ENCODE data around the gene DAPK1. TPM values are rescaled to one million over a fixed set of nuclear protein-coding genes. Genes with fewer than 3 reads are reported as not detected.
A peak's percentile ranks its signal among the peaks of the same experiment; 100 is the strongest.

DAPK1 gene
- total and polyA plus RNA-seq, 2 experiments from 2014 or later: 44.4 to 62.3 TPM

DNA sequence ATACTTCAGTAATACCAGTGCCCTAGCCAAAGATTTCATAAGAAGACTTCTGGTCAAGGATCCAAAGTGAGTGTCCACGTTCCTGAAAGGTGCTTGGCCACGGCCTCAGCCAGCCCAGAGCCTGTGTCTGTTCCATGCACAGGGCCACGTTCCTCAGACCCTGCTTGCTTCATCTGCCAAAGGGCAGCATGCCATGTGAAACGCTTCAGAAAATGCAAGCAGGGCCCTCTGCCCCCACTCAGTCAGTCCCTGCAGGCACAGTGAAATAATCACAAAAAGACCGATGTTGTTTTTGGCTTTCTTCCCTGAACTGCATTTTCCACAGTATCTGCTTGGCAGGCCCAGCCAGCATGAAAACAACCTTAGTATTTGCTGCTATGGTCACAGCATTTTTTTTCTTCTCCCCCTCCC lies 142.7 kb downstream of the DAPK1 start:
- Histone ChIP-seq H2AFZ (no peak overlapping the region), H3K9me2 (replicated peaks; ENCODE audit: insufficient read depth) (no peaks in the 10 kb centered on the region), H3K4me1 (ENCODE audit: insufficient read depth) (peaks cover 25% of the 10 kb centered on the region), H3K79me2 (no peaks in the 10 kb centered on the region), H3K27me3 (no peaks in the 10 kb centered on the region), H3K4me2 (peak overlapping the region; percentile 10), H3K36me3 (replicated peaks; ENCODE audit: insufficient read depth, low read depth) (no peaks in the 10 kb centered on the region), H4K20me1 (ENCODE audit: insufficient read depth, poor library complexity, severe bottlenecking) (no peaks in the 10 kb centered on the region), H3K9me3 (ENCODE audit: low read depth) (no peaks in the 10 kb centered on the region), H3K27ac (peak overlapping the region; percentile 14), H3K4me3 (no peak overlapping the region)
- 45% methylated on average over 5 of the region's 5 CpGs for WGBS (ENCODE audit: low lambda C conversion rate, missing lambda C conversion rate)
- DNase-seq (ENCODE audit: low spot score): peak; percentile 50
- TF ChIP-seq, protein P1, sequence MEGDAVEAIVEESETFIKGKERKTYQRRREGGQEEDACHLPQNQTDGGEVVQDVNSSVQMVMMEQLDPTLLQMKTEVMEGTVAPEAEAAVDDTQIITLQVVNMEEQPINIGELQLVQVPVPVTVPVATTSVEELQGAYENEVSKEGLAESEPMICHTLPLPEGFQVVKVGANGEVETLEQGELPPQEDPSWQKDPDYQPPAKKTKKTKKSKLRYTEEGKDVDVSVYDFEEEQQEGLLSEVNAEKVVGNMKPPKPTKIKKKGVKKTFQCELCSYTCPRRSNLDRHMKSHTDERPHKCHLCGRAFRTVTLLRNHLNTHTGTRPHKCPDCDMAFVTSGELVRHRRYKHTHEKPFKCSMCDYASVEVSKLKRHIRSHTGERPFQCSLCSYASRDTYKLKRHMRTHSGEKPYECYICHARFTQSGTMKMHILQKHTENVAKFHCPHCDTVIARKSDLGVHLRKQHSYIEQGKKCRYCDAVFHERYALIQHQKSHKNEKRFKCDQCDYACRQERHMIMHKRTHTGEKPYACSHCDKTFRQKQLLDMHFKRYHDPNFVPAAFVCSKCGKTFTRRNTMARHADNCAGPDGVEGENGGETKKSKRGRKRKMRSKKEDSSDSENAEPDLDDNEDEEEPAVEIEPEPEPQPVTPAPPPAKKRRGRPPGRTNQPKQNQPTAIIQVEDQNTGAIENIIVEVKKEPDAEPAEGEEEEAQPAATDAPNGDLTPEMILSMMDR (IDR thresholded peaks at IDR 0.05; ENCODE audit: poor library complexity): no peak
- TF ChIP-seq EZH2 (IDR thresholded peaks at IDR 0.05; ENCODE audit: borderline replicate concordance) (no peak), EZH2phosphoT487 (IDR thresholded peaks at IDR 0.05; ENCODE audit: low read depth, severe bottlenecking, unreplicated experiment) (no peak)

DNA sequence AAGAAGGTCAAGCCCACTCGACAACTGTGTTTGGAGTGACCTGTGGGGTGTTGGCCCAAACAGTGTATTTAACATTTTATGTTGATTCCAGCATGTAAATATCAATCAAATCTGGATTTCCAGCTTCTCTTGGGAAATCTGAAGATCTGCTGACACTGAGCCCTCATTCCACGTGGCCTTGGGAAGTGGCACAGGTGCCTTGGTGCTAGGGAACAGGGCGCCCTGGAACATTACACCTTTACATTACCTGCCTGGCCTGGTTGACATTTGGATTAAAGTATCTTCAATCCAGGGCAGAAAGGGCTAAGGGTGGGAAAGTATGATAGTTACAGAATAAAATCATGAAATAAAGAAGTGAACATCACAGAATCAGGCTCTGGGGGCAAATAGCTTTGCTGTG lies 143.4 kb downstream of the DAPK1 start:
- H3K79me2 ChIP-seq: no peaks in the 10 kb centered on the region
- no peak overlapping the region for H2AFZ ChIP-seq
- peak overlapping the region; percentile 34 for H3K27ac ChIP-seq
- peaks cover 25% of the 10 kb centered on the region for H3K4me1 ChIP-seq (ENCODE audit: insufficient read depth)
- no peak overlapping the region for H3K4me3 ChIP-seq
- H3K9me2 ChIP-seq (replicated peaks; ENCODE audit: insufficient read depth): no peaks in the 10 kb centered on the region
- H4K20me1 ChIP-seq (ENCODE audit: insufficient read depth, poor library complexity, severe bottlenecking): no peaks in the 10 kb centered on the region
- TF ChIP-seq, protein P1 (IDR thresholded peaks at IDR 0.05; ENCODE audit: poor library complexity): no peak
- TF ChIP-seq EZH2 (IDR thresholded peaks at IDR 0.05; ENCODE audit: borderline replicate concordance) (no peak), EZH2phosphoT487 (IDR thresholded peaks at IDR 0.05; ENCODE audit: low read depth, severe bottlenecking, unreplicated experiment) (no peak)
- no peaks in the 10 kb centered on the region for H3K27me3 ChIP-seq
- no peak overlapping the region for H3K4me2 ChIP-seq
- WGBS (ENCODE audit: low lambda C conversion rate, missing lambda C conversion rate): 97% methylated on average over 3 of the region's 3 CpGs
- no peaks in the 10 kb centered on the region for H3K36me3 ChIP-seq (replicated peaks; ENCODE audit: insufficient read depth, low read depth)
- DNase-seq (ENCODE audit: low spot score): no peak
- H3K9me3 ChIP-seq (ENCODE audit: low read depth): no peaks in the 10 kb centered on the region

DNA sequence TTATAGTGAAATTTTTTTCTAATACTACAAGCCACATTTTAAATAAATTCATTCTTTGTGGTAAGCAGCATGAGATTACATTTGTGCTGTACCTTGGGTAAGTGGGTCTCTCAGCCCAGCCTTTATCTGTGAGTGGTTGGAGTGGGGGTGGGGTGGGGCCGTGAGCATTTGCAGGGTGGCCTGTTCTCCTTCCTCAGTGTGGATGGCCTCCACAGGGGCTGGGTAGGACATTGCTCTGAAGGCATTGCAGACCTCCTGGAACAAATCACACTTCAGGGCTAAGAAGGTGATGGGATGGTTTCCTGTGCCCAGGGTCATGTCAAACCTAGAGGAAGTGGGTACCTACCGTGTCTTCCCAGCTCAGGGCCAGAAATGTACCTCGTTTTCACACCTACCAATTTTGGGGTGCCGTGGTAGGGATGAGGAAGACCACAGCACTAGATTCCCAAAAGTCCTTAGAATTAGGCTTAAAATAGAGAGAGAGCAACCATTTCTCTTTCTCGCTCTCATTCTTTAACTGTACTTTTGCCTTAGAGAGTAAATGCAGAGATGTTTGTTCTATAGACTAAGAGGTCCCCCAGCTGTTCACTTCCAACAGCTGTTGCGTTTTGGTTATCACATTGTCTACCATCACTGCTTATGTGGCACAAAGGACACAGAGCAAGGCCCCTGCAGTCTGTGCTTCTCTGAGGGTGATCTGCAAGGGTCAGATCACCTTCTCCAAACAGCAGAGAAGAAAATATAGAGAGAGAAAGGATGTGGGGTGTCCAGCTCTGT lies 144.9 kb downstream of the DAPK1 start:
- Histone ChIP-seq H3K79me2 (no peaks in the 10 kb centered on the region), H4K20me1 (ENCODE audit: insufficient read depth, poor library complexity, severe bottlenecking) (no peaks in the 10 kb centered on the region), H3K27me3 (no peaks in the 10 kb centered on the region), H3K9me3 (ENCODE audit: low read depth) (no peaks in the 10 kb centered on the region), H3K4me3 (no peak overlapping the region), H3K9me2 (replicated peaks; ENCODE audit: insufficient read depth) (no peaks in the 10 kb centered on the region), H2AFZ (no peak overlapping the region), H3K36me3 (replicated peaks; ENCODE audit: insufficient read depth, low read depth) (no peaks in the 10 kb centered on the region), H3K27ac (no peak overlapping the region), H3K4me2 (no peak overlapping the region), H3K4me1 (ENCODE audit: insufficient read depth) (peaks cover 25% of the 10 kb centered on the region)
- WGBS (ENCODE audit: low lambda C conversion rate, missing lambda C conversion rate): 74% methylated on average over 6 of the region's 6 CpGs
- DNase-seq (ENCODE audit: low spot score): no peak
- TF ChIP-seq, protein P1 (IDR thresholded peaks at IDR 0.05; ENCODE audit: poor library complexity): peak; percentile 33
- TF ChIP-seq EZH2phosphoT487 (IDR thresholded peaks at IDR 0.05; ENCODE audit: low read depth, severe bottlenecking, unreplicated experiment) (no peak), EZH2 (IDR thresholded peaks at IDR 0.05; ENCODE audit: borderline replicate concordance) (no peak)
